Skeletal muscle satellite cell (primary cell): ENCODE measurements around the gene LCLAT1.

Experiments used
- H3K27me3 ChIP-seq: 2 replicates; pipeline ENCODE4 v1.7.0; 2013; ENCODE audit warnings: low read length; ENCODE audit not compliant: control insufficient read depth, insufficient read depth
- H3K36me3 ChIP-seq: 2 replicates; pipeline ENCODE4 v1.7.0; 2013; ENCODE audit warnings: mild to moderate bottlenecking, control low read depth, low read length; ENCODE audit not compliant: insufficient read depth
- H3K4me1 ChIP-seq: 2 replicates; pipeline ENCODE4 v1.7.0; 2013; ENCODE audit warnings: low read length; ENCODE audit not compliant: control insufficient read depth, insufficient read depth
- H3K4me2 ChIP-seq: 2 replicates; pipeline ENCODE4 v1.7.0; 2013; ENCODE audit warnings: mild to moderate bottlenecking, low read length
- H3K4me3 ChIP-seq: 2 replicates; pipeline ENCODE4 v1.7.0; 2013; ENCODE audit warnings: low read length
- H3K9ac ChIP-seq: 2 replicates; pipeline ENCODE4 v1.7.0; 2013; ENCODE audit warnings: mild to moderate bottlenecking, low read depth, low read length, moderate library complexity
- H3K9me3 ChIP-seq: replicated peaks from 2 replicates; pipeline ENCODE4 v1.7.0; 2013; ENCODE audit warnings: mild to moderate bottlenecking, control low read depth, low read length

Gene LCLAT1

DNA sequence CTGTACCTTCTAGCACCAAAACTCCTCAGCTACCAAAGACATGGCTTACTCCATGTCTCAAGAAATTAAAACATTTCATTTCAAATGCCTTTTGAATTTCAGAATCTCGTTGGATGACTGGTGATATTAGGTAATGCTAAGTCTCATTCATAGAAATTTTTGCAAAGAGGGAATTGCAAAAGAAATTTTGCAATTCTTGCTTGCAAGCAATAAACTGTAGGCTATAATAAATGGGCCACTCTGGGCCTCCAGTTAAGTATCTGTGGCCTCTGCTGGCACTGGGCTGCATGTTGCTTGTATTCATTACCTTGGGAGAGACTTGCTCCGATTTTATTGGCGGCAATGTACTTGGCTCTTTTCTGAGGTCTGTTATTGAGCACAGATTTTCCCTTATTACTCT, 2.8 kb upstream of the LCLAT1 start:
- Histone ChIP-seq H3K9me3 (no peaks in the 10 kb centered on the region), H3K36me3 (no peaks in the 10 kb centered on the region), H3K9ac (no peak overlapping the region), H3K27me3 (no peaks in the 10 kb centered on the region), H3K4me3 (no peak overlapping the region), H3K4me2 (no peak overlapping the region), H3K4me1 (peaks cover 16% of the 10 kb centered on the region)

DNA sequence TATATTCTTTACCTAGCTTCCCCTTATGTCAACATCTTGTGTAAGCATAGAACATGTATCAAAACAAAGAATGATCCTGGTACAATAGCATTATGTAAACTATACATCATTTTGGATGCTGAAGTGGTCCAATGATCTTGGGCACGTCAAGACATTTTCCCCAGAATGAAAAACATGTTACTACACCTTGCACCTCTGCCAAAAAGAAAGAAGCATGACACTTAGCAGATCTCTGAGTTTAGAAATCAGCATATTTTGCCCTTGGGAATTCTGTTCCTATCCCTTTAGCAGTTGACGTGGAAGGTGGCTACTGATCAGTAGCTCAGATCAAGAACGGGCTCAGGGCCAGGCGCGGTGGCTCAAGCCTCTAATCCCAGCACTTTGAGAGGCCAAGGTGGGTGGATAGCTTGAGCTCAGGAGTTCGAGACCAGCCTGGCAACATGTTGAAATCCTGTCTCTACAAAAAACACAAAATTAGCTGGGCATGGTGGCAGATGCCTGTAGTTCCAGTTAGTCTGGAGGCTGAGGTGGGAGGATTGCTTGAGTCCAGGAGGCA, 1.7 kb upstream of the LCLAT1 start:
- H3K4me2 ChIP-seq: no peak overlapping the region
- no peak overlapping the region for H3K4me3 ChIP-seq
- no peak overlapping the region for H3K9ac ChIP-seq
- peaks cover 16% of the 10 kb centered on the region for H3K4me1 ChIP-seq
- no peaks in the 10 kb centered on the region for H3K36me3 ChIP-seq
- H3K9me3 ChIP-seq: no peaks in the 10 kb centered on the region
- no peaks in the 10 kb centered on the region for H3K27me3 ChIP-seq

DNA sequence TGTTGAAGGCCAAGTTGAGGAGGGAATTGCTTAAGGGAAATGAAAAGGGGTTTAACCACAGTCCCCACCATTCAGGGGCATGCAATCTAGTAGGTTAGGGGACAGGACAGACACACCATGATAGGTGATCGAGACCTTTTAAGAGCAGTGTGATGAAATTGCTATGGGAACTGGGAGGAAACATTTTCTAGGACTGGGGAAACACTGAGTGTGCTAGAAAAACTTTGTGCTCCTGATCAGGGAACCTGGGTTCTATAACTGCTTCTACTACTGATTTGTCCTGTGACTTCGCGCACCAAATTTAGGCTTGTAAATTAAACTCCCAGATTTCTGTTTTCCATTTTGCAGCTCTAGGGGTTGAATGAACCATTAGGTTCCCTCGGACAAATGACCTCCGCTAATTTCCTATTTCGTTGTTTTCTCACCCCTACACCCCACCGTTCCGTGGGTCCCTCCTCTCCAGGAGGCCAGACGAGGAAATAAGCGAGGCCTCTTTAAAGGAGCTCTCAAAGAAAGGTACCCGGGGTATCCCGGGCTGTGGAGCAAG, 371 bp upstream of the LCLAT1 start:
- Histone ChIP-seq H3K9me3 (no peaks in the 10 kb centered on the region), H3K9ac (peak overlapping the region; percentile 91), H3K4me2 (peak overlapping the region; percentile 87)

DNA sequence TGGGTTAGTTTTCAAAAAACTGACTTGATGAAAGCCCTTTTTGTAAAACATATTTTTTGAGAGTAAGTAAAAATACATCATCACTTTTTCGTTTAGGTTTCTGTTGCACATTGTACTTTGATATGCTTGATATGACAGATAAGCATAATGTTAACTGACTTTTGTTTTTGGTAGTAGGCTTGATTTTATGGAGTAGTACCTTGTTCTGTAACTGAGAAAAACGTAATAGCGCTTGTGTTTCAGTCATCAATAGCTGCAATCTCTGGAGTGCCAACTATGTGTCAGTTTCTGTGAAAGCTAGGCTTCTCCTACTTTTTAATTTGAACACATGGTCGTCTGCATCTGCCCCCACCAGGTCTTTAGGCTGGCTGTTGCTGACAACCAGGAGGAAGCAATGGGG, 1.3 kb downstream of the LCLAT1 start:
- peak overlapping the region; percentile 87 for H3K4me2 ChIP-seq
- peak overlapping the region; percentile 96 for H3K4me3 ChIP-seq
- H3K9me3 ChIP-seq: no peaks in the 10 kb centered on the region
- H3K36me3 ChIP-seq: no peaks in the 10 kb centered on the region
- H3K27me3 ChIP-seq: no peaks in the 10 kb centered on the region
- peaks cover 16% of the 10 kb centered on the region for H3K4me1 ChIP-seq
- H3K9ac ChIP-seq: peak overlapping the region; percentile 91

More for the DNA sequence above, 371 bp upstream of the LCLAT1 start:
- H3K27me3 ChIP-seq: no peaks in the 10 kb centered on the region
- peaks cover 16% of the 10 kb centered on the region for H3K4me1 ChIP-seq
- H3K4me3 ChIP-seq: peak overlapping the region; percentile 96
- no peaks in the 10 kb centered on the region for H3K36me3 ChIP-seq

DNA sequence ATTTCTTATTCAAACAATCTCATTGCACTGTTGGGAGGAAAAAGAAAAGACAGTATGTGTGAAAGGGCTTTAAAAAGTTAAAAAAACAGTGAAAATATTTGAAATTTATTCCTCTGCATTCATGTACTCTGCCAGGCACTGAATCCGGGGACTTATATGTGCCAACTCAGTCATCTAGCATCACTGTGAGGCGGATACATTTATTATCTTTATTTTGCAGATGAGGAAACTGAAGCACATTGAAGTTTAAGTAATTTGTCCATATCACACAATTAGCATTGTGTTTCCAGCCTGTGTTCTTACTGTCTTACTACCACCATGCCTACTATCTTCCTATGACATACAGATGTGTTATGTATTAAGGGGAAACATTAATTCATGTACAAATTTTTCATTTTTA, 1.8 kb downstream of the LCLAT1 start:
- Histone ChIP-seq H3K36me3 (no peaks in the 10 kb centered on the region), H3K27me3 (no peaks in the 10 kb centered on the region), H3K4me1 (peaks cover 16% of the 10 kb centered on the region), H3K9me3 (no peaks in the 10 kb centered on the region), H3K4me3 (no peak overlapping the region), H3K4me2 (no peak overlapping the region), H3K9ac (no peak overlapping the region)

DNA sequence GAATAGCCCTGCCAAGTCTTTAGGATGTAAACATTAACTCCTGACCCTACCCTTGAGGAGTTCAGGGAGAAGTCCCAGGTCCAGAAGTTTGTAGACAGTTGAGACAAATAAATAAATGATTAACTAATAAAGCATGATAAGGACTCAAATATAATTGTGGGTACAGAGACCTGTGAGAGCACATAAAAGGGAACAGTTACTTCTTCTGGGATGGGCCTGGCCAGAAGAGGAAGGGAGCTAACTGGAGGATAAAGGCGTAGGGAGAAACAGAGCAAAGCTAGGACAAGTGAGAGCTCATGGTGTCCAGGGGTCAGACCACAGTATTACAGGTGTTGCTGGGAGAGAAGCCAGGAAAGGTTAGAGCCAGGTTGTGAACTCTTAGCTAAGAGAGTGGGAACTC, 3.0 kb downstream of the LCLAT1 start:
- H3K9ac ChIP-seq: no peak overlapping the region
- H3K27me3 ChIP-seq: no peaks in the 10 kb centered on the region
- H3K4me2 ChIP-seq: no peak overlapping the region
- no peaks in the 10 kb centered on the region for H3K36me3 ChIP-seq
- no peaks in the 10 kb centered on the region for H3K9me3 ChIP-seq
- H3K4me3 ChIP-seq: no peak overlapping the region
- H3K4me1 ChIP-seq: peaks cover 16% of the 10 kb centered on the region

DNA sequence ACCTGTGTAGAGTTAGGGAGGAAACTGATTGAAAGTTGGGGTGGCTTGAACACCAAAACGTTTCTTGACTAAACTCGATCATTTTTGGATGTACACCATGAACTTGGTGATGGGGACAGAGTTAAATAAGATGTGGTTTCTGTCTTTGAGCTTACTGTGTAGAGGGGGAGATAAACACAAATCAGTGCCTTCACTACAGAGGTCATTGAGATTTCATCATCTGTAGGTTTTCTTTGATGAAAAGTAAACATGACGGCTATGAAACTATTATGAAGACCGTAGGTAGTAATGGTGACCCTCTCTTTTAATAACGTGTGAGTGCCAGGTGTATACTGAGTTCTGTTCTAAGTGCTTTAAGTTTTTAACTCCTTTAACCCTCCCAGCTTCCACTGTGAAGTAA, 6.5 kb downstream of the LCLAT1 start:
- Histone ChIP-seq H3K36me3 (no peaks in the 10 kb centered on the region), H3K9ac (no peak overlapping the region), H3K9me3 (no peaks in the 10 kb centered on the region), H3K27me3 (no peaks in the 10 kb centered on the region), H3K4me3 (no peak overlapping the region), H3K4me2 (no peak overlapping the region), H3K4me1 (peaks cover under 1% of the 10 kb centered on the region)

DNA sequence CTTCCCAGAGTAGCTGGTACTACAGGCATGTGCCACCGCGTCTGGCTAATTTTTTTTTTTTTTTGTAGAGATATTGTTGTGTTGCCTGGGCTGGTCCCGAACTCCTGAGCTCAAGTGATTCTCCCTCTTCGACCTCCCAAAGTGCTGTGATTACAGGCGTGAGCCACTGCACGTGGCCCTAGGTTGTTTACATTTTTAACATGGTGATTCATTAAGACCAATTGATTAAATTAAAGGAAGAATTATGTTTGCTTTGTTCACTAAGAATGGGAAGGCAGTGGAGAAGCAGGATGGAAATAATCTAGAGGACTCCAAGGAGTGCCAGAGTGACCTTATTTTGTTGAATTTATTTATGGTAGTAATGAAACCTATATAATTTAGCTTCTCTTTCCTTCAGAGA, 7.5 kb downstream of the LCLAT1 start:
- H3K4me2 ChIP-seq: no peak overlapping the region

DNA sequence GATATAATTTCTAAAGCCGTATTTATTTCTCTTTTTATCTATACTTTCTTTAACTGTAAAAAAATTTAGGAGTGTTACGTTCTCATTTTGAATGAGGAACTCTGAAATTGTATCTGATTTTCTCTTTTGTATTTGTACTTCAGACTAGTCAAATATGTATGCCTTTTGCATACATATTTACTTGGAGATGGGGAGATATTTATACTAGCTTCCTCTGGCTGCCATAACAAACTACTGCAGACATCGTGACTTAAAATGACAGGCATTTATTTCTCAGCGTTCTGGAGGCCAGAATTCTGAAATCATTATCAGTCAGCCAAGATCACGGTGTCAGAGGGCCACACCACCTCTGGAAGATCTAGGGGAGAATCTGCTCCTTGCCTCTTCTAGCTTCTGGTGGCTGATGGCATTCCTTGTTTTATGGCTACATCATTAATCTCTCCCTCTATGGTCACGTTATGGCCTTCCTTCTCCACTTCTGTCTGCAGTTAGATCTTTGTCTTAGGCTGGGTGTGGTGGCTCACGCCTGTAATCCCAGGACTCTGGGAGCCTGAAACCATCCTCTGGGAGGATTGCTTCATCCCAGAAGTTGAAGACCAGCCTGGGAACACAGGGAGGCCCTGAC, 8.2 kb downstream of the LCLAT1 start:
- H3K27me3 ChIP-seq: no peaks in the 10 kb centered on the region
- H3K4me3 ChIP-seq: no peak overlapping the region
- no peak overlapping the region for H3K9ac ChIP-seq
- H3K36me3 ChIP-seq: no peaks in the 10 kb centered on the region
- H3K4me2 ChIP-seq: no peak overlapping the region
- H3K4me1 ChIP-seq: no peaks in the 10 kb centered on the region
- H3K9me3 ChIP-seq: no peaks in the 10 kb centered on the region

More for the DNA sequence above, 7.5 kb downstream of the LCLAT1 start:
- H3K4me1 ChIP-seq: no peaks in the 10 kb centered on the region
- no peaks in the 10 kb centered on the region for H3K36me3 ChIP-seq
- no peaks in the 10 kb centered on the region for H3K27me3 ChIP-seq
- no peak overlapping the region for H3K9ac ChIP-seq
- no peaks in the 10 kb centered on the region for H3K9me3 ChIP-seq
- no peak overlapping the region for H3K4me3 ChIP-seq

DNA sequence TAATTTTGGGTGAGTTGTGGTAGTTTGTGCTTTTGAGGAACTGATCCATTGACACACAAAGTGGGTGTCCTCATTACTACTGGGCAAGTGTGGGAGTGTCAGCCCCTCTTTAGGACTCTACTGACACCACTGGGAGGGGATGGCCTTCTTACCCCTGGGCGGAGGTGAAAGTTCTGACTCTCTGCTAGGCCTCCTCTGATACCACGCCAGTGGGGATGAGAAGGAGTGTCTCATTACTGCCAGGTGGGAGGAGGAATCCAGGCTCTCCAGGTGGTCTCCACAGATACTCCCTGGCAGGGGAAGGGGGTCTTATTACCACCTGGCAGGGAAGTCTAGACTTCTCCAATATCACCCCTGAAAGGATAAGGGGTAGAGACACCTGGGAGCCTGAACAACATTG, 9.1 kb downstream of the LCLAT1 start:
- no peak overlapping the region for H3K9ac ChIP-seq
- H3K4me3 ChIP-seq: no peak overlapping the region
- H3K4me1 ChIP-seq: no peaks in the 10 kb centered on the region
- H3K27me3 ChIP-seq: no peaks in the 10 kb centered on the region
- H3K9me3 ChIP-seq: no peaks in the 10 kb centered on the region
- no peak overlapping the region for H3K4me2 ChIP-seq
- H3K36me3 ChIP-seq: no peaks in the 10 kb centered on the region

DNA sequence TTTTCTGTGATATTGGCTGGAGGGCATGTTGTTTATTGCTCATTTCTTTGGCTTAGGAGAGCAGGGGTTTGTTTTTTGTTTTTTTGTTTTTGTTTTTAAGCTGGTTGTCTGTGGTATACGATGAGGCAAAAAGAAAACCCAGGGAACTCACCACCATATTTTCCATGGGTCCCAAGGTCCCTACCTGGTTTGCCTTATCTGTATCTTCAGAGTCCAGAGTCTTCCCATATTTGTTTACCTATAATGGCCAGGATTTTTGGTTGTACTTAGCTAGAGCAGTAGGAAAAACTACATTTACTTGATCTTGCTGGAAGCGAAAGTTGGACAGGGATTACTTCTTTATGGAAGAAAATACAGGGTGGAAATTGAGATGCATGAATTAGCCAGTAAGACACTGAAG, 9.5 kb downstream of the LCLAT1 start:
- H3K9me3 ChIP-seq: no peaks in the 10 kb centered on the region
- H3K27me3 ChIP-seq: no peaks in the 10 kb centered on the region
- no peak overlapping the region for H3K4me2 ChIP-seq
- no peaks in the 10 kb centered on the region for H3K36me3 ChIP-seq
- no peak overlapping the region for H3K9ac ChIP-seq
- no peak overlapping the region for H3K4me3 ChIP-seq
- H3K4me1 ChIP-seq: no peaks in the 10 kb centered on the region

DNA sequence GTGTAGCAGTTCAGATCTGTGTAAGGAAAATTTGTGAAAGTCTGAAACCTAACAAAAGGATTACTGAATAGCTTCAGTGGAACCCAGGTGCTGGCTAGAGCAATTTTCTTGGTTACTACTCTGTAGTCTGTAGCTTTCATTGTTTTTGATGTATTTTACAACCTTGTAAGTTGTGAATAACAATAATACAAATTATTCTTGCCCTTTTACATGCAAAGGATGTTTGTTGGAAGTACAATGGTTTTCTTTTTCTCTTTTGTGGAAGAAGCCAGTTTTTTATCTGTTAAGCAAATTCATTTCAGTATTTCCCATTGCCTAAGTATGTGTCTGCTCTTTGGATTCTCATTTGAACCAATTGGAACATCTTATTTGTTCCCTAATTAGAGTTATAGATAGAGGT, 10.2 kb downstream of the LCLAT1 start:
- Histone ChIP-seq H3K4me1 (no peaks in the 10 kb centered on the region), H3K27me3 (no peaks in the 10 kb centered on the region), H3K9ac (no peak overlapping the region), H3K4me3 (no peak overlapping the region), H3K9me3 (no peaks in the 10 kb centered on the region), H3K4me2 (no peak overlapping the region), H3K36me3 (no peaks in the 10 kb centered on the region)
